ENCODE measurements around the gene IFNG-AS1. TPM values are rescaled to one million over a fixed set of nuclear protein-coding genes. Genes with fewer than 3 reads are reported as not detected.

Gene IFNG-AS1
- polyA plus RNA-seq, 1 donor from 2014 or later, result not detected

GRCh38 chr12:67969134-67969802 lies 20.0 kb upstream of the IFNG-AS1 start:
- Histone ChIP-seq H3K36me3 (ENCODE audit: insufficient read depth, low read length) (no peaks in the 10 kb centered on the region), H3F3A (ENCODE audit: insufficient read depth, low read length, poor library complexity, severe bottlenecking) (no peaks in the 10 kb centered on the region), H3K9ac (ENCODE audit: low read length) (no peak overlapping the region), H3K79me2 (replicated peaks; ENCODE audit: insufficient read depth, low read length) (no peaks in the 10 kb centered on the region), H3K4me2 (ENCODE audit: low read length) (no peak overlapping the region), H4K20me1 (ENCODE audit: insufficient read depth) (no peaks in the 10 kb centered on the region), H3K9me2 (ENCODE audit: insufficient read depth, low read length) (no peaks in the 10 kb centered on the region), H3K4me3 (ENCODE audit: low read length) (peak overlapping the region; percentile 30), H3K27me3 (ENCODE audit: insufficient read depth, low read depth, low read length) (no peaks in the 10 kb centered on the region), H2AFZ (ENCODE audit: low read depth, low read length) (no peak overlapping the region), H3K27ac (ENCODE audit: low read length) (peak overlapping the region; percentile 78), H3K9me3 (ENCODE audit: low read length) (no peaks in the 10 kb centered on the region)
- TF ChIP-seq EP300 (conservative IDR thresholded peaks at IDR 0.05; ENCODE audit: poor library complexity, severe bottlenecking) (peak; percentile 94), POLR2AphosphoS5 (IDR thresholded peaks at IDR 0.05) (peak; percentile 90), TAF1 (IDR thresholded peaks at IDR 0.05; ENCODE audit: low read depth) (no peak), REST (IDR thresholded peaks at IDR 0.05; ENCODE audit: borderline replicate concordance) (peak; percentile 67), MXI1 (conservative IDR thresholded peaks at IDR 0.05; ENCODE audit: poor library complexity, severe bottlenecking) (no peak)

GRCh38 chr12:67977668-67978067 lies 11.6 kb upstream of the IFNG-AS1 start:
- no peak overlapping the region for H3K4me3 ChIP-seq (ENCODE audit: low read length)
- no peaks in the 10 kb centered on the region for H3K27me3 ChIP-seq (ENCODE audit: insufficient read depth, low read depth, low read length)
- no peak for TF ChIP-seq CTCF (IDR thresholded peaks at IDR 0.05; ENCODE audit: poor library complexity, severe bottlenecking)
- no peak for TF ChIP-seq SMC3 (conservative IDR thresholded peaks at IDR 0.05; ENCODE audit: poor library complexity)
- TF ChIP-seq REST (IDR thresholded peaks at IDR 0.05; ENCODE audit: borderline replicate concordance), result no peak
- no peak for TF ChIP-seq TAF1 (IDR thresholded peaks at IDR 0.05; ENCODE audit: low read depth)
- no peak for TF ChIP-seq MXI1 (conservative IDR thresholded peaks at IDR 0.05; ENCODE audit: poor library complexity, severe bottlenecking)
- TF ChIP-seq RAD21 (conservative IDR thresholded peaks at IDR 0.05), result no peak
- no peak for TF ChIP-seq POLR2AphosphoS5 (IDR thresholded peaks at IDR 0.05)
- no peak for TF ChIP-seq EZH2 (IDR thresholded peaks at IDR 0.05; ENCODE audit: borderline replicate concordance, insufficient read depth, low read length, poor library complexity, severe bottlenecking)
- TF ChIP-seq EP300 (conservative IDR thresholded peaks at IDR 0.05; ENCODE audit: poor library complexity, severe bottlenecking), result no peak
- H4K20me1 ChIP-seq (ENCODE audit: insufficient read depth), result no peaks in the 10 kb centered on the region
- no peaks in the 10 kb centered on the region for H3F3A ChIP-seq (ENCODE audit: insufficient read depth, low read length, poor library complexity, severe bottlenecking)
- no peak overlapping the region for H3K27ac ChIP-seq (ENCODE audit: low read length)
- H3K9ac ChIP-seq (ENCODE audit: low read length), result no peak overlapping the region
- no peaks in the 10 kb centered on the region for H3K9me2 ChIP-seq (ENCODE audit: insufficient read depth, low read length)
- H3K36me3 ChIP-seq (ENCODE audit: insufficient read depth, low read length), result no peaks in the 10 kb centered on the region
- H3K9me3 ChIP-seq (ENCODE audit: low read length), result no peaks in the 10 kb centered on the region
- H3K4me2 ChIP-seq (ENCODE audit: low read length), result no peak overlapping the region
- H2AFZ ChIP-seq (ENCODE audit: low read depth, low read length), result no peak overlapping the region
- H3K79me2 ChIP-seq (replicated peaks; ENCODE audit: insufficient read depth, low read length), result no peaks in the 10 kb centered on the region
